ENCODE measurements around the gene PDCD1.
"Not testable (repeated sequence)": the region's sequence is repeated elsewhere in the genome, so short reads cannot be mapped to it uniquely, and the experiment has no call there.

The PDCD1 gene

DNA sequence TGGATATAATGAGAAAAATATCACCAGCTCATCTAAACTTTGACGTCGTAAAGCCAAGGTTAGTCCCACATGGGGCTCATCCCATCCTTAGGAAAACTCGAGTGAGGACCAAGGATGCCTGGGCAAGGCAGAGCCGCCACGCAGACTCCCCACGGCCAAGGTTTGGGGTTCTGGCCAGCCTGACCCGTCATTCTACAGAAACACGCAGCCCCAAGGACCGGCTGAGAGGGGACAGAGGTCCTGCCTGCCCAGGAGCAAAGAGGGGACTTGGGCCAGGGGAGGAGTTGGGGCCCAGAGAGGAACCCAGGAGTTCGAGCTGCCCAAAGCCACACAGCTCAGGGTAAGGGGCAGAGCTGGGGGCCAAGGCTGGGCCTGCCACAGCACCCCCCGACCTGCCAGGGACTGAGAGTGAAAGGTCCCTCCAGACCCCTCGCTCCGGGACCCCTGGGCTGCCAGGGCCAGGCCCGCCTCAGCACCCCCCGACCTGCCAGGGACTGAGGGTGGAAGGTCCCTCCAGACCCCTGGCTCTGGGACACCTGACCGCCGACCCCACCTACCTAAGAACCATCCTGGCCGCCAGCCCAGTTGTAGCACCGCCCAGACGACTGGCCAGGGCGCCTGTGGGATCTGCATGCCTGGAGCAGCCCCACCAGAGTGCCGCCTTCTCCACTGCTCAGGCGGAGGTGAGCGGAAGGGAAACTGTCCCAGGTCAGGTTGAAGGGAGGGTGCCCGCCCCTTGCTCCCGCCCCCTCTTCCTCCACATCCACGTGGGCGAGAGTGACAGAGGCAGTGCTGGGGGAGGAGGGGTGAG is at the start of gene PDCD1:
TSS of gene PDCD1 (minus strand) at position 689 of the 811 bp plus-strand sequence. CDS start at position 633, 56 bp downstream.
- DNase-seq = no peak

DNA sequence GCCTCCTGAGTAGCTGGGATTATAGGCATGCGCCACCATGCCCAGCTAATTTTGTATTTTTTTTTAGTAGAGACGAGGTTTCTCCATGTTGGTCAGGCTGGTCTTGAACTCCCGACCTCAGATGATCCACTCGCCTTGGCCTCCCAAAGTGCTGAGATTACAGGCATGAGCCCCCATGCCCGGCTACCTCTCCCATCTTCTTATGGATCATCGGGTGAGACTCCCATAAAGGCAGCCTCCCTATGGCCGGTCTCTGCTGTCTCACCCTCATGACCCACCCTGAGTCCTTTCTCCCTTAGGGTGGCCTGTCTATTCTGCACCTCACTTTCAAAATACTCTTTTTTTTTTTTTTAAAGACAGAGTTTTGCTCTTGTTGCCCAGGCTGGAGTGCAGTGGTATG is 49.1 kb upstream of the PDCD1 start:
- not testable (repeated sequence) for DNase-seq

DNA sequence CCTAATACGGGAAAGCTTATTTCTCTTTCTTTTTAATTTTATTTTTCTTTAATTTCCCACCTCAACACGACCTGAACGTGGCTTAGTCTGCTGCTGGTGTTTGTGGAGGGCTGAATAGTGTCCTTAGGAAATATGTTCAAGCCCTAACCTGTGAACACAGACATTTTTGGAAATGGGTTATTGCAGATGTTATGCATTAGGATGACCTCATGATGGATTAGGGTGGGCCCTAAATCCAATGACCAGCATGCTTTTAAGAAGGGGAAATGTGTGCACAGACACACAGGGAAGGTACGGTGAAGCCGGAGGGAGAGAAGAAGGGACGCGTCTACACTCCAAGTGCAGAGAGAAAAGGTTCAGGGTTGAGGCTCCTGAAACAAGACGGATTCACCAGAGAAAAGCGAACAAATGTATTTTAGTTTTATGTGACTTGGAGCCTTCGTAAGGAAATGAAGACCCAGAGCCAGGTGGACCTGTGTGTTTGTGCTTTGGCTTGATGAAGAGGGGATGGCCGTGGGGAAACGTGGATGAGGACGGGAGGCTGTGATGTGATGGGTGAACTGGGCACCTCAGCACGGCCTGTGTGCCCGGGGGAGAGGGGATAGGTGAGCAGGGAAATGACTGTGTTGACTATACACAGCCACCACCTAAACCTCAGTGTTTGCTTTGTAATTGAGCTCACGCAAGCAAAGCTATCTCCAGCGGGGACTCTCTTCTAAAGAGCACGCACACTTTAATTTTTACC is 48.3 kb upstream of the PDCD1 start:
- no peak for DNase-seq

GRCh38 chr2:241906378-241906770 is 47.7 kb upstream of the PDCD1 start:
- DNase-seq = not testable (repeated sequence)

GRCh38 chr2:241905716-241906377 is 47.2 kb upstream of the PDCD1 start:
- no peak for DNase-seq

DNA sequence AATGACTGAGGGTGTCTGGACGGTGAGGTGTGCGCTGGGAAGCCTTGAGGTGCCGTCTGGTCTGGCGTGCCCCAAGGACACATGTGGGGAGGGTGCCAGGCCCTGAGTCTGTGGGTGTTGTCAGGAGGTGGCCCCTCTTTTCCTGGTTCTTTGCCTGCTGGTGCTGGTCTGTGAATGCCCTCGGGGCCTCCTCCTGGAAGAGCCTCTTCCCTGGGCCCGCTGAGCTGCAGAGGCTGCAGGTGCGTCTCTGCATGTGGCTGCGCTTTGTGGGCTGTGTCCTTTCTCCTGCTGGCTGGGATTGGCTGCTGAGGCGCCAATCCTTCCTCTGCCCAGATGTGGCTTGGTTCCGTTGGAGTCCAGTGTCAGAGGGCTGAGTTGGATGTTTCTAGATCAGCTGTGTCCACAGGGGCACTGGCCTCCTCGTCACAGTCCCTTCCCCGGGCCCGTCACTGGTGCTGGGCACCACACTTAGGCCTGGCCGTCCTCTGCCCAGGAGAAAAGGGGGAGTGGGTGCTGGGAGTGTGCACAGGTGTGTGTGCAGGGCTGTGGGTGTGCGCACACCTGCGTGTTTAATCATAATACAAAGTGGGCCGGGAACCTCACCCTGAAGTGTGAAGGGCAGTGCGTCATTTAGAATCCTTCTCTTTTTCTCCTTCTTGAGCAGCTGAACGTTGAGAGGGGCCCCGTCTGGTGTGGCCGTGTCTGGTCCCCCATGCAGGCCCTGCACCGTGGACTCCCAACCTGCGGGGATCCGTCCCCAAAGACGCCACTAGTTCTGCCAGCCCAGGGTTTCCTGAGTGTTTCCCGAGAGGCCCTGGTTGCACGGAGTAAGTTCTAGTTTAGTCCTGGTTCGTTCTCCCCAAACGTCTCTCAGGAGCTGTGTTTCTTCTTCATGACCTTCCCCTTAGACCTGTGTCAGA is 46.4 kb upstream of the PDCD1 start:
- DNase-seq = no peak

DNA sequence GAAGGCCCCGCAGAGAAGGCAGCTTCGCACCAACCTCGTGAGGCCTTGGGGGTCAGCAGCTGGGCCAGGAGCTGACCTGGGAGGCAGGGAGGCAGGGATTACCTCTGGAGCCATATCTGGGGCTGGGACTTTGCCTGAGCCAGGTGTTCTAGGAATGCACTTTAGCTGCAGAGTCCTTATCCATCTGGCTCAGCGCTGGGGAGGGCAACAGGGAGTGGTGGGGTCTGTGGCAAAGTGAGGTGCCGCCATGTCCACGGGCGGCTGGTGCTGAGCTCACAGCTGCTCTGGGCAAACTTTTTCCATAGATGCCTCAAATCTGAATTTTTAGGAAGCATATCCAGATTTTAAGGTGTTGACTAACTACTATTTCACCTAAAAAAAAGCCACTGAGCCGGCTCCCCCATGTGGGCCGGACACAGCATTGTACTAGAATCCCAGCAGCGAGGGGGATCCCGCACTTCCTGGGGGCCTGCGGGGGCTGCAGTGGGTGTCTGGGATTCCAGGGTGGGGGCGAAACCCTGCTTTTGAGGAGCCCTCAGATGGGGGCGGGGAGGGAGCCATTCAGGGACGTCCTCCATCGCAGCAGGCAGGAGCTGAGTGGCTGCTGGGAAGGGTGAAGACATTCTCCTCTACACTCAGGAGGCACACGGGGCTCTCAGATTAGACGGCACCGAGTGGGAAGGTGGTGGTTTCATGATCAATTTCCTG is 45.5 kb upstream of the PDCD1 start:
- no peak for DNase-seq

GRCh38 chr2:241903121-241904010 is 44.7 kb upstream of the PDCD1 start:
- DNase-seq = no peak

DNA sequence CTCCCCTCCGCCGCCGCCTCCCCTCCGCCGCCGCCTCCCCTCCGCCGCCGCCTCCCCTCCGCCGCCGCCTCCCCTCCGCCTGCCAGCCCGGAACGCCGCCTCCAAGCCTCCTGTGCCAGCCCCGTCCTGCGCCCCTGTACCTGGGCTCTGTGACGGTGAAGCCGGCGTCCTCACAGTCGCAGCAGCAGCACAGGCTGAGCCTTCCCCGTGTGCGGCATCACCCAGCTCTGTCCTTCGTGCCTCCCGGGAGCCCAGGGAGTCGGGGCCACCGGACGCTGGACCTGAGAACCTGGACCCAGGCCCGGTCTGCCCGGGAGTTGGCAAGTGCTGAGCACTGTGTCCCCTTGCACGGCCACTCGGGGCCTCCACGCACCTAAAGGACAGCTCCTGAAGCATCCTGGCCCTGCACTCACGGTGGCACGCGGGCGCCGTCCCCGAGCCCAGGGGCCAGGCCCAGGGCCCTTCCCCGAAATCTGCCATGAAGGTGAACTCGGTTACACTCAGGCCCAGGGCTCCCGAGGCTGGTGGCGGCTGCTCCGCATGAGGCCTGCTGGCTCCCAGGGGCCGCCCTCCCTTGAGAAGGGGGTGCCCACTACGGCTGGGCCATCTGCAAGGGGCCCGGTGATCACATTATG is 43.8 kb upstream of the PDCD1 start:
- no peak for DNase-seq

DNA sequence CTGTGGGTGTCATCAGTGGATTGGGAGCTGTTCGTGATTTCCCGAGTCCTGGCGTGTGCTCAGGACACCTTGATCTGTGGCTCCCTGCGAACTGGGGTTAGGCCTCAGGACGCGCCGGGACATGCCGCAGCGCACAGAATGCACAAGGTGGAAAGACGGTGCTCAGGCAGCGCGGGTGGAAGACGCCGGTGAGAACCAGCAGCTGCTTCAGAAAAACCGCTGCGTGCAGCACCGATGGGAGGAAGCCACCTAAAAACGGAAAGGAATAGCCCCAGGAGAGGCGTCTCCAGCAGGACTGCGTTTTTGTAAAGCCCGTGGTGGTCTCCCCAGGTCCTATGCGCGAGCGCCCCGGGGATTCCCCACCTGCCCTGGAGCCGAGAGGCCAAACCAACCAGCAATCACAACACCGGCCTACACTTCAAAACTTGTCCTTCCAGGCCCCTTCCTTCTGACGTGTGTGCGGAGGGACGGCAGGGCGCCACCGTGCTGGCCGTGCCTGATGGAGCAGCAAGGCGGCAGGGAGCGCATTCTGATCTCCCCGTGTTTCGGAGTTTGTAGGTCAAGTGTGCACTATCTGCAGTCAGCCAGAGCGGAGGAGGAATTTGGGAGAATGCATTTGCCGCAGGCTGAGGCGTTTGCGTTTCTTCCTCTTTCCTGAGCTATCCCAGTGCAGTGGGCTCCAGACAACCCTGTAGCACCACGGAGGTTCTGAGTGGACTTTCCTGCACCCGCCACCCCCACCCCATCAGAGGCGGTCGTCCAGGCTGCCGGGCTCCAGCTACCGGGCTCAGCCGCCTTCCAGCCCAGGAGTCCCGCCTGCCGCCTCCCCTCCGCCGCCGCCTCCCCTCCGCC is 43.0 kb upstream of the PDCD1 start:
- DNase-seq = peak; percentile 47

GRCh38 chr2:241901018-241901380 is 42.3 kb upstream of the PDCD1 start:
- DNase-seq = no peak

DNA sequence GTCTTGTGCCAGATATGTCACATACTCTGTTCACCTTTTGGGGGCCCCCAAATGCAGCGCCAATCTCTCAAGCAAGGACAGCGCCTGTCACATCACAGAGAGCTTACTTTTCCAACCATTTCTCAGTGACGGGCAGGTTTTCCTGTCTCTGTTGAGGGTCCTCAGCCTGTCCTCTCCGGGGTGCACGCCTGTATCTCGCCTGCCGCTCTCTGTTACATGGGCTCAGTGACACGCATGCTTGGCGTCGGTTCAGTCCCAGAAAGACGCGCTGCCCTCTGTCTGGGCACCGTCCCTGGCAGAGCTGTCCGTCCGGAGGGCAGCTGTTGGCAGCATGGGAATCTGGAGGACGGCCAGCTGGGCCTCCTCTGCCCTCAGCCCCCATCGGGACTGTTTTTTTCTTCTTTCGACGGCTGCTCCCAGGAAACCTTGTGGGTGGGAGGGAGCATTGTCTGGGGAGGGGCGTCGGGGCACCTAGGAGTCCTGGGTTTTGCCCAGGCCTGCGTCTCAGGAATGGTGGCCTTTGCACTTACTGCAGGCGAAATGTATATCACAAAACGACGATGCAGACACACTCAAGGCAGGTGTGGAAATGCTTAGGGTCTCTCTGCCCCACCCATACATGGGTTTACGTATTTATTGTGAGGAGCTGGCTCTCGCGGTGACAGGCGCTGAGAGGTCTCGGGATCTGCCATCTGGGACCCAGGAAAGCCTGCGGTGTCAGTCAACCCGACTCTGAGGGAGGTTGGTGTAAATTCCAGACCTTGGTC is 41.7 kb upstream of the PDCD1 start:
- no peak for DNase-seq

GRCh38 chr2:241898463-241899270 is 40.0 kb upstream of the PDCD1 start:
- peak; percentile 81 for DNase-seq

DNA sequence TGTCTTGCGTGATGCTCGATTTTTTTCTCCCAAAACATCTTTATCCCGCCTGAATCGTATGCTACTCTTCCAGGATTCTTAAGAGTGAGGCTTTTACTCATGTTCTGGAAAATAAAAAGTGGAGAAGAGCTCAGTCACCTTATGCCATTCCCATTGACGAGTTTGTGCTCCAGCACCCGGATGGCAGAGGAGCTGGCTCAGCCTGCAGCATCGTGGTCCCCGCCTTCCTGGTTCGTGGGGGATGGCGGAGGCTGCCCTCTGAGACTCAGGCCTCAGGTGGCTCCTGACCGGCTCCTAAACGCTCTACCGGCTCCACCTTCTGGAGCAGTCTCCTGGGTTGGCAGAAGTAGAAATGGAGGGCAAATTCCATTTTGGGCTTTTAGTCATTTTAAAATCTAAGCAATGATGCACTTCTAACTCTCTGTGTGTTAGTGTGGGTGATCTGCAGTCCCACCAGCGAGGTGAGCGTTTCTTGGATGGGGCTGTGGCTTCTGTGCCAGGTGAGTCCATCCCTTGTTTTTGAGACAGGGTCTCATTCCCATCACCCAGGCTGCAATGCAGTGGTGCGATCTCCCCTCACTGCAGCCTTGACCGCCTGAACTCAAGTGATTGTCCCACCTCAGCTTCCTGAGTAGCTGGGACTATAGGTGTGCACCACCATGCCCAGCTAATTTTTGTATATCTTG is 38.7 kb upstream of the PDCD1 start:
- DNase-seq = no peak

GRCh38 chr2:241896746-241897201 is 38.1 kb upstream of the PDCD1 start:
- DNase-seq = no peak

- no peak for DNase-seq
These were observed 37.3 kb upstream of the PDCD1 start for GRCh38 chr2:241895712-241896641.

Measured in DMS79 (cell line).